Spinal cord (tissue), 10 donors: ENCODE data around the gene WDR73. TPM values are rescaled to one million over a fixed set of nuclear protein-coding genes. Genes with fewer than 3 reads are reported as not detected.

Experiments
- DNase-seq, 6 donors: peaks; one replicate each; pipeline versions ENCODE4 v3.0.0 to v3.0.0-alpha.2; 2013 to 2015; ENCODE audit warnings: low spot score in 6 of 6, low read depth in 4 of 6
- H3K27ac ChIP-seq: one replicate; pipeline ENCODE4 v1.5.1; 2013; ENCODE audit warnings: low read depth, low read length, control low read depth
- H3K27me3 ChIP-seq: one replicate; pipeline ENCODE4 v1.6.1; 2013; ENCODE audit warnings: low read length; ENCODE audit not compliant: control insufficient read depth, insufficient read depth
- H3K36me3 ChIP-seq: one replicate; pipeline ENCODE4 v1.6.1; 2013; ENCODE audit warnings: low read length; ENCODE audit not compliant: control insufficient read depth, insufficient read depth
- H3K4me1 ChIP-seq: one replicate; pipeline ENCODE4 v1.6.1; 2013; ENCODE audit warnings: low read length; ENCODE audit not compliant: control insufficient read depth, insufficient read depth
- H3K4me3 ChIP-seq: one replicate; pipeline ENCODE4 v1.5.1; 2013; ENCODE audit warnings: low read depth, low read length, control low read depth
- H3K9me3 ChIP-seq: one replicate; pipeline ENCODE4 v1.6.1; 2013; ENCODE audit warnings: low read length; ENCODE audit not compliant: control insufficient read depth, insufficient read depth
- WGBS: methylation state at CpG from one replicate; pipeline ENCODE4 v1.1.5; 2013; ENCODE audit warnings: missing lambda C conversion rate; ENCODE audit not compliant: insufficient coverage; 5-methylcytosine and 5-hydroxymethylcytosine counted together
- long read RNA-seq, 4 donors: transcript quantifications; one replicate each; lab custom pipeline, GENCODE V29; 2026
- polyA plus RNA-seq, 2 donors: library from polyadenylated mRNA; unstranded; fragments of 120-200 nt; gene quantifications; one replicate each; pipeline ENCODE4 v1.2.1, GENCODE V29; 2013; ENCODE audit not compliant: insufficient read length in 2 of 2
- total RNA-seq, 2 donors: library from RNA; depleted of rRNA in 1 of 2; stranded (reverse); fragments of 120-200 nt in 1 of 2; fragments of >200 nt in 1 of 2; gene quantifications; one replicate each; pipeline versions ENCODE4 v1.2.3 to v1.2.4, GENCODE V29; 2013 to 2014
- donor health status: healthy.

Gene WDR73
- total RNA-seq (10 to 100 TPM; 20.2 to 33.6 TPM), polyA plus RNA-seq (10 to 100 TPM; 29.0 to 35.2 TPM)
- long read RNA-seq, donor 1, full-length matches to known transcripts = 4 of 10 reads
- long read RNA-seq, donor 1, partial matches to known transcripts = 6 of 10 reads
- long read RNA-seq, donor 1, other reads (novel, unspliced or antisense) = 0 of 10 reads
- long read RNA-seq, donor 2, full-length matches to known transcripts = 6 of 6 reads
- long read RNA-seq, donor 2, partial matches to known transcripts = 0 of 6 reads
- long read RNA-seq, donor 2, other reads (novel, unspliced or antisense) = 0 of 6 reads
- long read RNA-seq, donor 3, full-length matches to known transcripts = 7 of 7 reads
- long read RNA-seq, donor 3, partial matches to known transcripts = 0 of 7 reads
- long read RNA-seq, donor 3, other reads (novel, unspliced or antisense) = 0 of 7 reads
- long read RNA-seq, donor 4, full-length matches to known transcripts = 15 of 35 reads
- long read RNA-seq, donor 4, partial matches to known transcripts = 20 of 35 reads
- long read RNA-seq, donor 4, other reads (novel, unspliced or antisense) = 0 of 35 reads

GRCh38 chr15:84653910-84654688, at the start of gene WDR73:
Gene WDR73, minus strand, starts transcription at chr15:84654283. Its CDS starts 9 bp downstream, at chr15:84654274.
- H3K27me3 ChIP-seq = no peaks in the 10 kb centered on the region
- peaks cover 61% of the 10 kb centered on the region for H3K4me1 ChIP-seq
- H3K4me3 ChIP-seq = peak within 1 kb of the TSS; percentile 78
- peak within 1 kb of the TSS; percentile 96 for H3K27ac ChIP-seq
- peaks cover 22% of the 10 kb centered on the region for H3K36me3 ChIP-seq
- H3K9me3 ChIP-seq = no peaks in the 10 kb centered on the region
- peak; percentile 86 to 99 (median 98) for DNase-seq
- 0% methylated on average over 44 of the region's 49 CpGs for WGBS

GRCh38 chr15:84703808-84704207, 49.7 kb upstream of the WDR73 start:
- no peak for DNase-seq
- H3K9me3 ChIP-seq = no peaks in the 10 kb centered on the region
- H3K4me1 ChIP-seq = no peaks in the 10 kb centered on the region
- WGBS = 100% methylated on average over 3 of the region's 5 CpGs
- no peak overlapping the region for H3K27ac ChIP-seq
- no peaks in the 10 kb centered on the region for H3K36me3 ChIP-seq
- H3K4me3 ChIP-seq = no peak overlapping the region
- H3K27me3 ChIP-seq = no peaks in the 10 kb centered on the region

- DNase-seq = peak in 2 of 6 donors; percentile 3 to 25
- no peak overlapping the region for H3K27ac ChIP-seq
- no peaks in the 10 kb centered on the region for H3K36me3 ChIP-seq
- no peaks in the 10 kb centered on the region for H3K4me1 ChIP-seq
- 78% methylated on average over 2 of the region's 4 CpGs for WGBS
- no peaks in the 10 kb centered on the region for H3K9me3 ChIP-seq
- H3K27me3 ChIP-seq = no peaks in the 10 kb centered on the region
- H3K4me3 ChIP-seq = no peak overlapping the region
Measured at GRCh38 chr15:84702961-84703482, 48.9 kb upstream of the WDR73 start.

GRCh38 chr15:84699538-84700191, 45.6 kb upstream of the WDR73 start:
- no peaks in the 10 kb centered on the region for H3K36me3 ChIP-seq
- no peak overlapping the region for H3K4me3 ChIP-seq
- H3K4me1 ChIP-seq = no peaks in the 10 kb centered on the region
- 100% methylated on average over 3 of the region's 8 CpGs for WGBS
- no peaks in the 10 kb centered on the region for H3K27me3 ChIP-seq
- no peaks in the 10 kb centered on the region for H3K9me3 ChIP-seq
- no peak for DNase-seq
- H3K27ac ChIP-seq = no peak overlapping the region

- WGBS = no CpG with 5 or more reads among the region's 1 CpG
- DNase-seq = no peak
- Histone ChIP-seq H3K27me3 (no peaks in the 10 kb centered on the region), H3K36me3 (no peaks in the 10 kb centered on the region), H3K9me3 (no peaks in the 10 kb centered on the region), H3K4me1 (no peaks in the 10 kb centered on the region), H3K4me3 (no peak overlapping the region), H3K27ac (no peak overlapping the region)
Measured at GRCh38 chr15:84697236-84697990, 43.3 kb upstream of the WDR73 start.

- H3K36me3 ChIP-seq = no peaks in the 10 kb centered on the region
- no peak for DNase-seq
- WGBS = no CpG with 5 or more reads among the region's 4 CpGs
- no peaks in the 10 kb centered on the region for H3K4me1 ChIP-seq
- no peaks in the 10 kb centered on the region for H3K27me3 ChIP-seq
- H3K27ac ChIP-seq = no peak overlapping the region
- H3K4me3 ChIP-seq = no peak overlapping the region
- no peaks in the 10 kb centered on the region for H3K9me3 ChIP-seq
Measured at GRCh38 chr15:84696757-84697156, 42.7 kb upstream of the WDR73 start.

- 98% methylated on average over 4 of the region's 8 CpGs for WGBS
Measured at GRCh38 chr15:84690342-84690741, 36.3 kb upstream of the WDR73 start.

GRCh38 chr15:84689858-84690257, 35.8 kb upstream of the WDR73 start:
- no peak overlapping the region for H3K4me3 ChIP-seq
- no peaks in the 10 kb centered on the region for H3K27me3 ChIP-seq
- no peaks in the 10 kb centered on the region for H3K9me3 ChIP-seq
- DNase-seq = no peak
- no peaks in the 10 kb centered on the region for H3K4me1 ChIP-seq
- WGBS = 100% methylated on average over 4 of the region's 4 CpGs
- no peak overlapping the region for H3K27ac ChIP-seq
- H3K36me3 ChIP-seq = peaks cover 31% of the 10 kb centered on the region

More at GRCh38 chr15:84690342-84690741, 36.3 kb upstream of the WDR73 start:
- no peak for DNase-seq
- no peaks in the 10 kb centered on the region for H3K27me3 ChIP-seq
- H3K9me3 ChIP-seq = no peaks in the 10 kb centered on the region
- H3K27ac ChIP-seq = no peak overlapping the region
- H3K36me3 ChIP-seq = peaks cover 28% of the 10 kb centered on the region
- H3K4me3 ChIP-seq = no peak overlapping the region
- no peaks in the 10 kb centered on the region for H3K4me1 ChIP-seq
